ENCODE results near the gene DDX41.
"Not testable (repeated sequence)": the region's sequence is repeated elsewhere in the genome, so short reads cannot be mapped to it uniquely, and the experiment has no call there.

The DDX41 gene

DNA sequence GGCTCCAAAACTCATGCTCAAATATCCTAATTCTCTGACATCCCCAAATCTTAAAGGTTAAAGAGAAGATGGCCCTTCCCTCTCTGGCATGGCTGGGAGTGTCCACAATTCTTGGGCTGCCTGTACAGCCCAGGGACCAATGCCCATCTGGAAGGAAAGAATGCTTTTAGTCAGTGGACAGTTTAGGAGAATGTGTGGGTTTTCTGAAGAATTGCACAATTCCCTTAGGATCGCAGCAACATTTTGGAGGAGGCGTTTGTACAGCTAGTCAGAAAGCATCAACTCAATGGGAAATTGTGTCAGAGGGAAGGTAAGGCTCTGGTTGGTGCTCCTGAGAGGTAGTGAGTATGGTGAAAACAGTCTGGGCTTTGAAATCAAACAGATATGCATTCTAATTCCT lies 22.6 kb upstream of the DDX41 start:
- in situ Hi-C loops (cut with MboI; ENCODE audit: low pct_unique_long_range_greater_than_20kb, low sequenced_read_pairs): no loop called here
- DNase-seq: no peak

GRCh38 chr5:177538876-177539275 lies 22.1 kb upstream of the DDX41 start:
- in situ Hi-C loops (cut with MboI; ENCODE audit: low pct_unique_long_range_greater_than_20kb, low sequenced_read_pairs): no loop called here

GRCh38 chr5:177537389-177538361 lies 20.9 kb upstream of the DDX41 start:
- no peak for DNase-seq
- in situ Hi-C loops (cut with MboI; ENCODE audit: low pct_unique_long_range_greater_than_20kb, low sequenced_read_pairs): no loop called here

More at GRCh38 chr5:177538876-177539275, 22.1 kb upstream of the DDX41 start:
- DNase-seq: no peak

- DNase-seq: no peak
- in situ Hi-C loops (cut with MboI; ENCODE audit: low pct_unique_long_range_greater_than_20kb, low sequenced_read_pairs): no loop called here
Observed at GRCh38 chr5:177536386-177536785, 19.6 kb upstream of the DDX41 start.

GRCh38 chr5:177535125-177535524 lies 18.4 kb upstream of the DDX41 start:
- in situ Hi-C loops (cut with MboI; ENCODE audit: low pct_unique_long_range_greater_than_20kb, low sequenced_read_pairs): no loop called here
- DNase-seq: no peak

DNA sequence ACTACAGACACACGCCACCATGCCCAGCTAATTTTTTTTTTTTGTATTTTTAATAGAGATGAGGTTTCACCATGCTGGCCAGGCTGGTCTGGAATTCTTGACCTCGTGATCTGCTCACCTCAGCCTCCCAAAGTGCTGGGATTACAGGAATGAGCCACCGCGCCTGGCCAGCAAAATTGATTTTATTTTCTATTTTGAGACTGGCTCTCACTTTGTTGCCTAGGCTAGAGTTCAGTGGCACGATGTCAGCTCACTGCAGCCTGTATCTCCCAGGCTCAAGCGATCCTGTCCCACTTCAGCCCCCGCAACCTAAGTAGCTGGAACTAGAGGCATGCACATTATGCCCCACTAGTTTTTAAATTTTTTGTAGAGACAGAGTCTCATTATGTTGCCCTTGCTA lies 17.7 kb upstream of the DDX41 start:
- DNase-seq; in situ Hi-C loops (cut with MboI; ENCODE audit: low pct_unique_long_range_greater_than_20kb, low sequenced_read_pairs): not testable (repeated sequence)

DNA sequence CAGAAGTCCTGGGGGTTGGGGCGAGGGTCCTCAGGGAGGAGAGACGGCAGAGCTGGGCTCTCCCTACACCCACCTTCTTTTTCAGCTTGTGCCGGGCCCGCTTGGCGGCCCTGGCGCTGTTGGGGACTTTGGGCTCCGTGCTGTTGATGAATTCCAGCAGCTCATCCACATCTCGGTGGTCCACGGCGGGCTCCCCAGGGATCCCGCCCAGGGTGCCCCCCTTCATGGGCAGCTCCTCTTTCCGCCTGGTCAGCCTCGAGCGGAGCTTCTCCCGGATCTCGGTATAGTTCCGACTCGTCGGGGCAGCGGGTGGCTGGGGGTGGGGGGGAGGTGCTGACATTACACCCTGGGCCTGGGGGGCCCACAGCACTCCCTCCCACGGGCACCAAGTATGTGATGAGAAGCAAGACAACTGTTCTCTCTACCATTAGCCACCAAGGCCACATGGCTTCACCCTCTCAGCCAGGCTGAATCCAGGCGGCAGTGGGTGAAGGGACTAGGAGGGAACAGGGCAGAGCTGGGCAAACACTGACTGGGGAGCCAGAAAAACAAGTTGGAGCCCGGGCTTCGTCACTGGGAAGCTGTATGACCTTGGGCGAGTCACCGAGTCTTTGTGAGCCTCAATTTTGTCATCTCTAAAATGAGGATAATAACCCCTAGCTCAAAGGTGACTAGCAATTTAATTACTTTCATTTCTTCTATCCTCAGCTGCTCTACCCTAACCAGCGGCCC lies 14.6 kb upstream of the DDX41 start:
- in situ Hi-C loops (cut with MboI; ENCODE audit: low pct_unique_long_range_greater_than_20kb, low sequenced_read_pairs): no loop called here
- no peak for DNase-seq

GRCh38 chr5:177530638-177531037 lies 13.9 kb upstream of the DDX41 start:
- in situ Hi-C loops (cut with MboI; ENCODE audit: low pct_unique_long_range_greater_than_20kb, low sequenced_read_pairs): no loop called here
- DNase-seq: no peak

DNA sequence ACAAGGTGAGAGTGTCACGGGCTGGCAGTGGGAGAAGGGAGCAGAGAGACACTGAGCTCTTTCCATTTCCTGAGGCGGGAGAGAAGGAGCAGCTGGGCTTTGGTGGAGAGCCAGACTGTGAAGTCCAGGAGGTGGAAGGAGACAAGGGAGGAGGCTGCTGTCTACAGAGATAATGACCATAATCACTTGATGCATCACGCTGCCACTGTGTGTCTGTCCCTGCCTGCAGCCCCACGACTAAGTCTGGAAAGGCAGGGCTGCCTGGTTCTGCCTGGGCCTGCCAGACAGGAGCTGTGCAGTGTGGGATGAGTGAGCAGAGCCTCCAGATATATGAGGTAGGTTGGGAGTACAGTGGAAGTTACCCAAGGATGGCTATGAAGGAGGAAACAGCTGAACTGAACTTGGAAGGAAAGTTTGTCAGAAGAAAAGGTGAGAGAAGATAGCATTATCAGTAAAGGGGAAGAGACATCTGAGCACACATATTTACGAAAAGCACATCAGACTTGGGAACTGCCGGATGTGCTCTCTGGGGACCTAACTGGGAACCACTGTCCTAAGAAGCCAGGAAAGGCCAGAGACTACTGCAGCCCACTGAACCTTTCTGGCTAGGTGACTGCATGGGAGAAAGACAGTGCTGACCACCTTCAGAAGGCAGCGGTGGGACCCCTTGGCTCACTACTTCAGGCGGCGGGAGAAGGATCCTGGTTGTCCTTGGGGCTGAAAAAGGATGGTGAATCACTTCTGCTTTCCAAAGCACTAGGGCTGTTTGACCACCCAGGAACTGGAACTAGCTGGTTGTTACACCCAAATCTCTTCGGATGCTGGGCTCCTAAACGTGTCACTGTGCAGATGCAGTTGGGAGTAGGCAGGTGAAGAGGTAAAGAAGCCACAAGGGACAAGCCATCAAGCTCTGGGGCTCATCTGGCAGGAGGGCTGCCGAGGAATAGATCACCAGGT lies 12.8 kb upstream of the DDX41 start:
- in situ Hi-C loops (cut with MboI; ENCODE audit: low pct_unique_long_range_greater_than_20kb, low sequenced_read_pairs): no loop called here
- DNase-seq: no peak

DNA sequence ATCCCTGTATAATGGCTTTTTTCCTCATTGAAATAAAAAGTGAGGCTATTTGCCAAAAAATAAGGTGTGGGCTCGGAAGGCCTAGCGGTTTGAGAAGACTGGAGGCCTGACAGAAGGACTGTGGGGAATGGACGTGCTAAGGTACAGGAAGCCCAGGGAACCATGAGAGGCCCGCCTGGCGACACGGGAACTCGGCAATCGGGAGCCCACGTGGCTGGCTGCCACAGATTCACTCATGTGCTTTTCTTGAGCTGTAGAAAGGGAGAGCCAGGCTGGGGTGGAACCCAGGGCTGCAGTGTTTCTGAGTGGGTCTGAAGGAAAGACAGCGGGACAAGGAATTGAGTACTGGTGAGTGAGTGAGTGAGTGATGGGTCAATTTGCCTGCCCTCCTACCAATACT lies 11.9 kb upstream of the DDX41 start:
- in situ Hi-C loops (cut with MboI; ENCODE audit: low pct_unique_long_range_greater_than_20kb, low sequenced_read_pairs): no loop called here
- no peak for DNase-seq

GRCh38 chr5:177527595-177527994 lies 10.8 kb upstream of the DDX41 start:
- DNase-seq: no peak
- in situ Hi-C loops (cut with MboI; ENCODE audit: low pct_unique_long_range_greater_than_20kb, low sequenced_read_pairs): no loop called here

DNA sequence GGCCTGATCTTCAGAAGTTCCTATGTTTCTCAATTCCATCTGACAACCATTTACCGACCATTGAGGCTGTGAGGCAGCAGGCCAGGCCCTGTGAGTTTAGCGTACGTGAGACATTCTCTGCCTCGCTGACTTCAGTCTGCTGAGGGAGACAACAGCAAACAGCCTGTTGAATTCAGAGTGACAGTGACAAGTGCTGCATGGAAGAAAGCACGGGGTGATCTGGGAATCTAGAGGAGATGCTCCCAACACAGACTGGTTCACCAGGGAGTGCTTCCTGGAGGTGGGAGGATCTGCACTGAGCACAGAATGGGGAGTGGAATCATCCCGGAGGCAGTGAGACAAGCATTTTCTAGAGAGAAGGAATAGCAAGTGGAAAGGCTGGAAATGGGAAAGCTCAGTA lies 10.0 kb upstream of the DDX41 start:
- in situ Hi-C loops (cut with MboI; ENCODE audit: low pct_unique_long_range_greater_than_20kb, low sequenced_read_pairs): no loop called here
- DNase-seq: no peak

GRCh38 chr5:177526191-177526590 lies 9.4 kb upstream of the DDX41 start:
- no peak for DNase-seq
- in situ Hi-C loops (cut with MboI; ENCODE audit: low pct_unique_long_range_greater_than_20kb, low sequenced_read_pairs): no loop called here

GRCh38 chr5:177524941-177525655 lies 8.3 kb upstream of the DDX41 start:
- in situ Hi-C loops (cut with MboI; ENCODE audit: low pct_unique_long_range_greater_than_20kb, low sequenced_read_pairs): no loop called here
- no peak for DNase-seq

DNA sequence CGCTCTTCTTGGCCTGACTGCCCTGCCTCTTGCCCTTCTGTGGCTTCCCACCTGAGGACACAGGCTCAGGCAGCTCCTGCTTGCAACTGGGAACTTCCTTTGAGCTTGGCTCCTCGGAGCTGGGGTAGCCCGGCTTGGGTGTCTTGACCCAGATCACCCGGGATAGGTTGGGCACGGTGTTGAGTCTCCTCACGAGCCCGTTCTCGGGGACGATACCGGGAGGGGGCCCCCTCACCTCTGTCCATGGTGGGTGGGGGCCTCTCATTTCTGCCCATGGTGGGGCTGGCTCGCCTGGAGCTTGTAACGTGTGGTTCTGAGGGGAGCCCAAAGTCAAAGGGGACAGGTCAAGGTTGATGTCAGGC lies 7.8 kb upstream of the DDX41 start:
- in situ Hi-C loops (cut with MboI; ENCODE audit: low pct_unique_long_range_greater_than_20kb, low sequenced_read_pairs): no loop called here
- DNase-seq: no peak

DNA sequence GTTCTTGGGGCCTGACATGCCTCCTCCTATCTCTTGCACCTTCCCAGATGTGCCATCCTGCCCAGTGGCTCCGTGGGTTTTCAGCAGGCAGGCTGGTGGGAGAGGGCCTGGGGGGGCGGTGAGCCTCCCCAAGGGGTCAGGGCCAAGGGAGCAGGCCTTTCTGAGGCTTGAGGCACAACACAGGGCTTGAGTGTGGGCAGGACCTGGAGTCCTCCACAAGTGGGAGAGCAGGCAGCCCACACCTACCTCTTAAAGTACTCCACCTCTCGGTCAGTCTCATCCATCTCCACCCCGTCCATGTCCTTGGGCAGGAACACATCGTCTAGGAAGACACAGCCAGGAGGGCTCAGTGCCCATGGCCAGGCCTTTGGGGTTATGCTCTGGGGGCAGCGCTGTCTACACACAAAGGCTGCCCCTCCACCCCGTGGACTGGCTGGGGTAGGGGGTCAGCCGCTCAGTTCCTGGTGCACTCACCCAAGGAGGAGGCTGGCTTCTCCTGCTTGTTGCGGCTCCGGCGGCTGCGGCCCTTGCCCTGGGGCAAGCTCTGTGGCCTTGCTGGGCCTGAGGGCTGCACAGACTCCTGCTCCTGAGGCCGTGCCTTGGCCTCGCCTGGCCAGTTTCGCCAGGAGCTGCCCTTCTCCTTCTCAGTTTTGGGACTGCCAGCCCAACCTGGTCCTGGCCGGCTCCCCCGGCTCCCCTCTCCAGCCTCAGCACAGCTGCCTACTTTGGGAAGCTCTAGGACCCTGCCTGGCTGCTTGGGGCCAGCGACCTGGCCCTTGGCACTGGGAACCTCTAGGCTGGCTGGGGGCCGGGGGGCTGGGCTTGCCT lies 7.2 kb upstream of the DDX41 start:
- no peak for DNase-seq
- in situ Hi-C loops (cut with MboI; ENCODE audit: low pct_unique_long_range_greater_than_20kb, low sequenced_read_pairs): no loop called here

GRCh38 chr5:177520916-177521513 lies 4.3 kb upstream of the DDX41 start:
- in situ Hi-C loops (cut with MboI; ENCODE audit: low pct_unique_long_range_greater_than_20kb, low sequenced_read_pairs): no loop called here
- no peak for DNase-seq

GRCh38 chr5:177520271-177520670 lies 3.5 kb upstream of the DDX41 start:
- in situ Hi-C loops (cut with MboI; ENCODE audit: low pct_unique_long_range_greater_than_20kb, low sequenced_read_pairs): no loop called here
- no peak for DNase-seq

Measured in KBM-7 (cell line).